Endothelial cell of hepatic sinusoid (primary cell): ENCODE data around the gene MAGI1.

Experiments
- in situ Hi-C: cut with HindIII; loops from 2 replicates; pipeline ENCODE4 v1.10.0; 2017; ENCODE audit warnings: low sequenced_read_pairs

MAGI1 gene

GRCh38 chr3:65412588-65412987 lies 626.1 kb downstream of the MAGI1 start:
- in situ Hi-C loops: no loop called here

GRCh38 chr3:65411367-65411766 lies 627.4 kb downstream of the MAGI1 start:
- in situ Hi-C loops: no loop called here

GRCh38 chr3:65409176-65409569 lies 629.5 kb downstream of the MAGI1 start:
- in situ Hi-C loops: no loop called here

GRCh38 chr3:65408531-65409175 lies 630.1 kb downstream of the MAGI1 start:
- in situ Hi-C loops: no loop called here

GRCh38 chr3:65406470-65406869 lies 632.2 kb downstream of the MAGI1 start:
- in situ Hi-C loops: no loop called here

- in situ Hi-C loops: no loop called here
These were observed 636.1 kb downstream of the MAGI1 start for GRCh38 chr3:65402597-65402996.

GRCh38 chr3:65401359-65402305 lies 637.1 kb downstream of the MAGI1 start:
- in situ Hi-C loops: no loop called here

GRCh38 chr3:65400899-65401298 lies 637.8 kb downstream of the MAGI1 start:
- in situ Hi-C loops: no loop called here

GRCh38 chr3:65398953-65399352 lies 639.8 kb downstream of the MAGI1 start:
- in situ Hi-C loops: no loop called here

- in situ Hi-C loops: no loop called here
These were observed 642.6 kb downstream of the MAGI1 start for GRCh38 chr3:65396078-65396477.

GRCh38 chr3:65391068-65391467 lies 647.6 kb downstream of the MAGI1 start:
- in situ Hi-C loops: no loop called here

GRCh38 chr3:65385805-65386204 lies 652.9 kb downstream of the MAGI1 start:
- in situ Hi-C loops: loop anchor here (5.0 kb wide), 1 partner anchor 34 kb away; no protein-coding TSS in a partner anchor

GRCh38 chr3:65381496-65382010 lies 657.2 kb downstream of the MAGI1 start:
- in situ Hi-C loops: no loop called here

- in situ Hi-C loops: no loop called here
These were observed 659.5 kb downstream of the MAGI1 start for GRCh38 chr3:65379223-65379622.

- in situ Hi-C loops: no loop called here
These were observed 661.1 kb downstream of the MAGI1 start for GRCh38 chr3:65377637-65378036.

GRCh38 chr3:65376426-65376825 lies 662.3 kb downstream of the MAGI1 start:
- in situ Hi-C loops: no loop called here

- in situ Hi-C loops: no loop called here
These were observed 667.7 kb downstream of the MAGI1 start for GRCh38 chr3:65371053-65371452.

- in situ Hi-C loops: no loop called here
These were observed 669.9 kb downstream of the MAGI1 start for GRCh38 chr3:65368866-65369265.

GRCh38 chr3:65362688-65363087 lies 676.0 kb downstream of the MAGI1 start:
- in situ Hi-C loops: no loop called here

GRCh38 chr3:65361448-65361847 lies 677.3 kb downstream of the MAGI1 start:
- in situ Hi-C loops: no loop called here

GRCh38 chr3:65356331-65357248 lies 682.1 kb downstream of the MAGI1 start:
- in situ Hi-C loops: no loop called here
